SK-N-SH (cell line): Measurements from ENCODE around the gene NME9. TPM values are rescaled to one million over a fixed set of nuclear protein-coding genes. Genes with fewer than 3 reads are reported as not detected.

Source experiments
- CTCF ChIA-PET: fragments of 300-600, 350-600 bp; formaldehyde crosslinking; extraction: SDS; loops from one replicate; lab custom pipeline; 2021; lab: Yijun Ruan, JAX
- POLR2A ChIA-PET: fragments of 350-600 bp; sonication (Branson Sonifier 250); formaldehyde crosslinking; extraction: SDS; loops from one replicate; lab custom pipeline; 2020; ENCODE audit warnings: antibody characterized with exemption, inconsistent platforms; lab: Yijun Ruan, JAX
- DNase-seq: peaks from one replicate; pipeline ENCODE4 v3.0.0; 2012
- H2AFZ ChIP-seq: fragments of 200-600 bp; sonication (generic); 2 replicates; pipeline ENCODE4 v1.8.1; 2016; ENCODE audit warnings: antibody characterized with exemption, mild to moderate bottlenecking, low read depth
- H3F3A ChIP-seq: fragments of 200-600 bp; sonication (generic); replicated peaks from 2 replicates; pipeline ENCODE3; 2016; ENCODE audit warnings: antibody characterized with exemption, mild to moderate bottlenecking; ENCODE audit not compliant: insufficient read depth
- H3K27ac ChIP-seq, 2 experiments: fragments of 200-500 bp in 1 of 2; fragments of 200-600 bp in 1 of 2; sonication (Bioruptor generic) in 1 of 2; sonication (generic), shearing (Covaris generic) in 1 of 2; 2 replicates each; pipeline versions ENCODE4 v1.5.1 to v1.6.1; 2014 to 2016; ENCODE audit warnings: low read depth in 2 of 2, inconsistent platforms in 1 of 2, low read length in 1 of 2, mild to moderate bottlenecking in 1 of 2, mixed read lengths in 1 of 2
- H3K27me3 ChIP-seq: fragments of 200-600 bp; sonication (generic), shearing (Covaris generic); 2 replicates; pipeline ENCODE4 v1.6.1; 2016; ENCODE audit warnings: mixed run types; ENCODE audit not compliant: insufficient read depth
- H3K36me3 ChIP-seq, 2 experiments: fragments of 200-500 bp in 1 of 2; fragments of 200-600 bp in 1 of 2; sonication (Bioruptor generic) in 1 of 2; sonication (generic) in 1 of 2; replicated peaks in 1 of 2; 2 replicates each; pipeline versions ENCODE3 to v1.5.1; 2014 to 2016; ENCODE audit warnings: low read length in 1 of 2, mild to moderate bottlenecking in 1 of 2; ENCODE audit not compliant: insufficient read depth in 2 of 2, control insufficient read depth in 1 of 2
- H3K4me1 ChIP-seq, 2 experiments: fragments of 200-500 bp in 1 of 2; fragments of 200-600 bp in 1 of 2; sonication (Bioruptor generic) in 1 of 2; sonication (generic), shearing (Covaris generic) in 1 of 2; 2 replicates each; pipeline versions ENCODE4 v1.5.1 to v1.6.1; 2014 to 2016; ENCODE audit warnings: low read depth in 1 of 2, low read length in 1 of 2, mixed run types in 1 of 2; ENCODE audit not compliant: insufficient read depth in 2 of 2, control insufficient read depth in 1 of 2
- H3K4me2 ChIP-seq: fragments of 200-600 bp; sonication (generic), shearing (Covaris generic); 2 replicates; pipeline ENCODE4 v1.6.1; 2017; ENCODE audit warnings: mixed run types
- H3K4me3 ChIP-seq, 2 experiments: fragments of 200-500 bp in 1 of 2; fragments of 200-600 bp in 1 of 2; sonication (Bioruptor generic) in 1 of 2; sonication (generic), shearing (Covaris generic) in 1 of 2; 2 replicates each; pipeline versions ENCODE4 v1.5.1 to v1.8.1; 2014 to 2016; ENCODE audit warnings: low read depth in 2 of 2, inconsistent platforms in 1 of 2, low read length in 1 of 2, mild to moderate bottlenecking in 1 of 2, mixed read lengths in 1 of 2, moderate library complexity in 1 of 2
- H3K79me2 ChIP-seq: fragments of 200-600 bp; sonication (generic); 2 replicates; pipeline ENCODE4 v1.8.1; 2017; ENCODE audit warnings: mild to moderate bottlenecking; ENCODE audit not compliant: insufficient read depth
- H3K9ac ChIP-seq: fragments of 200-600 bp; sonication (generic); 2 replicates; pipeline ENCODE4 v1.6.1; 2017; ENCODE audit warnings: mixed run types
- H3K9me2 ChIP-seq: fragments of 200-600 bp; sonication (generic); 2 replicates; pipeline ENCODE4 v1.6.1; 2017; ENCODE audit warnings: mixed run types
- H3K9me3 ChIP-seq: fragments of 200-600 bp; sonication (generic); 2 replicates; pipeline ENCODE4 v1.6.1; 2017; ENCODE audit warnings: mixed run types, mild to moderate bottlenecking, moderate library complexity
- H4K20me1 ChIP-seq: fragments of 200-600 bp; sonication (generic); 2 replicates; pipeline ENCODE4 v1.6.1; 2017; ENCODE audit warnings: mild to moderate bottlenecking, mixed run types; ENCODE audit not compliant: insufficient read depth
- CHD2 ChIP-seq: fragments of 150-350 bp; IDR thresholded peaks from 2 replicates; pipeline ENCODE4 v1.6.1; 2018; ENCODE audit warnings: low read length; ENCODE audit not compliant: partially characterized antibody
- MAX ChIP-seq: IDR thresholded peaks from 2 replicates; pipeline ENCODE4 v1.4.0; 2012; ENCODE audit warnings: low read depth
- NRF1 ChIP-seq: IDR thresholded peaks from 2 replicates; pipeline ENCODE4 v1.6.1; 2012; ENCODE audit warnings: low read depth, mild to moderate bottlenecking, low read length
- PBX3 ChIP-seq: IDR thresholded peaks from 2 replicates; pipeline ENCODE4; 2012
- POLR2AphosphoS5 ChIP-seq: IDR thresholded peaks from 2 replicates; pipeline ENCODE4 v1.6.1; 2012; ENCODE audit warnings: low read depth, low read length
- RAD21 ChIP-seq: IDR thresholded peaks from 2 replicates; pipeline ENCODE4 v1.6.1; 2012; ENCODE audit warnings: mild to moderate bottlenecking, low read length
- SIN3A ChIP-seq: IDR thresholded peaks from 2 replicates; pipeline ENCODE4 v1.6.1; 2012; ENCODE audit warnings: low read depth, mild to moderate bottlenecking, low read length, moderate library complexity, borderline replicate concordance
- SMC3 ChIP-seq: IDR thresholded peaks from 2 replicates; pipeline ENCODE4 v1.6.1; 2012; ENCODE audit warnings: low read depth, low read length, improper control_type of control experiment
- WGBS: methylation state at CpG from one replicate; pipeline ENCODE4 v1.1.6; 2017; ENCODE audit warnings: low lambda C conversion rate; 5-methylcytosine and 5-hydroxymethylcytosine counted together
- polyA plus RNA-seq, 3 experiments: library from polyadenylated mRNA; depleted of rRNA; stranded (reverse); fragments of >200 nt; gene quantifications; 2 replicates each; pipeline ENCODE4 v1.2.3, GENCODE V29; 2012
- TF ChIP-seq, protein P1 (sequence below): fragments of 200-600 bp; sonication (generic); IDR thresholded peaks from 2 replicates; pipeline ENCODE4 v1.6.1; 2017; ENCODE audit warnings: antibody characterized with exemption, mild to moderate bottlenecking, moderate library complexity

Gene NME9, protein sequence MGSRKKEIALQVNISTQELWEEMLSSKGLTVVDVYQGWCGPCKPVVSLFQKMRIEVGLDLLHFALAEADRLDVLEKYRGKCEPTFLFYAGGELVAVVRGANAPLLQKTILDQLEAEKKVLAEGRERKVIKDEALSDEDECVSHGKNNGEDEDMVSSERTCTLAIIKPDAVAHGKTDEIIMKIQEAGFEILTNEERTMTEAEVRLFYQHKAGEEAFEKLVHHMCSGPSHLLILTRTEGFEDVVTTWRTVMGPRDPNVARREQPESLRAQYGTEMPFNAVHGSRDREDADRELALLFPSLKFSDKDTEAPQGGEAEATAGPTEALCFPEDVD
- 0.43 and 0.65 TPM in 2 replicates for polyA plus RNA-seq (2012; rRNA removed)
- polyA plus RNA-seq (2012; cell fraction: cytosol; rRNA removed): 0.28 and 0.39 TPM in 2 replicates
- 1.3 and 2.0 TPM in 2 replicates for polyA plus RNA-seq (2012; cell fraction: nucleus; rRNA removed)

- H3F3A ChIP-seq: peaks cover 7% of the 10 kb centered on the region
- POLR2A ChIA-PET: interaction anchor here (1.3 kb wide), 1 partner anchor 19 kb away, joined by 4 read pairs; the partner anchor contains the start of gene MRAS
Measured at GRCh38 chr3:138329127-138329983, at the start of gene NME9. Gene NME9 (minus strand): TSS chr3:138329851. CDS start chr3:138329335, 516 bp downstream.

More at GRCh38 chr3:138329127-138329983, at the start of gene NME9:
- 4% methylated on average over 18 of the region's 62 CpGs for WGBS
- Histone ChIP-seq H3K9me3 (no peaks in the 10 kb centered on the region), H2AFZ (peak within 1 kb of the TSS; percentile 99), H3K27me3 (no peaks in the 10 kb centered on the region), H3K4me3 (peak within 1 kb of the TSS; percentile 87), H3K36me3 (no peaks in the 10 kb centered on the region), H3K4me2 (peak within 1 kb of the TSS; percentile 99), H3K4me1 (peaks cover 3 to 5% of the 10 kb centered on the region in 2 experiments; a peak in 2 of 4 replicates), H3K27ac (peak within 1 kb of the TSS in 1 of 2 experiments; percentile 68; a peak in 1 of 4 replicates), H3K9me2 (no peaks in the 10 kb centered on the region), H4K20me1 (no peaks in the 10 kb centered on the region), H3K79me2 (no peaks in the 10 kb centered on the region), H3K9ac (peak within 1 kb of the TSS; percentile 77)
- TF ChIP-seq SMC3 (peak; percentile 18; the same call in 1 of the 2 replicates), NRF1 (peak; percentile 21; the same call in 1 of the 2 replicates), MAX (peak; percentile 21; the same call in 1 of the 2 replicates), SIN3A (peak; percentile 49; the same call in 1 of the 2 replicates), PBX3 (no peak), POLR2AphosphoS5 (no peak), CHD2 (peak; percentile 9), RAD21 (peak; percentile 50)
- TF ChIP-seq, protein P1, sequence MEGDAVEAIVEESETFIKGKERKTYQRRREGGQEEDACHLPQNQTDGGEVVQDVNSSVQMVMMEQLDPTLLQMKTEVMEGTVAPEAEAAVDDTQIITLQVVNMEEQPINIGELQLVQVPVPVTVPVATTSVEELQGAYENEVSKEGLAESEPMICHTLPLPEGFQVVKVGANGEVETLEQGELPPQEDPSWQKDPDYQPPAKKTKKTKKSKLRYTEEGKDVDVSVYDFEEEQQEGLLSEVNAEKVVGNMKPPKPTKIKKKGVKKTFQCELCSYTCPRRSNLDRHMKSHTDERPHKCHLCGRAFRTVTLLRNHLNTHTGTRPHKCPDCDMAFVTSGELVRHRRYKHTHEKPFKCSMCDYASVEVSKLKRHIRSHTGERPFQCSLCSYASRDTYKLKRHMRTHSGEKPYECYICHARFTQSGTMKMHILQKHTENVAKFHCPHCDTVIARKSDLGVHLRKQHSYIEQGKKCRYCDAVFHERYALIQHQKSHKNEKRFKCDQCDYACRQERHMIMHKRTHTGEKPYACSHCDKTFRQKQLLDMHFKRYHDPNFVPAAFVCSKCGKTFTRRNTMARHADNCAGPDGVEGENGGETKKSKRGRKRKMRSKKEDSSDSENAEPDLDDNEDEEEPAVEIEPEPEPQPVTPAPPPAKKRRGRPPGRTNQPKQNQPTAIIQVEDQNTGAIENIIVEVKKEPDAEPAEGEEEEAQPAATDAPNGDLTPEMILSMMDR: peak; percentile 74
- peak; percentile 97 for DNase-seq
- CTCF ChIA-PET: interaction anchor here (1.0 to 4.8 kb wide), 9 partner anchors 12 to 156 kb away, joined by 3 to 27 read pairs (median 3); partner anchors contain the start of genes ESYT3 and MRAS
